AG20443 (cell line): ENCODE measurements around the gene MGAT5B.
"Not testable (repeated sequence)": the region's sequence is repeated elsewhere in the genome, so short reads cannot be mapped to it uniquely, and the experiment has no call there.

Experiments
- DNase-seq: peaks from one replicate; pipeline ENCODE4 v3.0.0; 2012; ENCODE audit warnings: low spot score, mixed read lengths

MGAT5B gene

DNA sequence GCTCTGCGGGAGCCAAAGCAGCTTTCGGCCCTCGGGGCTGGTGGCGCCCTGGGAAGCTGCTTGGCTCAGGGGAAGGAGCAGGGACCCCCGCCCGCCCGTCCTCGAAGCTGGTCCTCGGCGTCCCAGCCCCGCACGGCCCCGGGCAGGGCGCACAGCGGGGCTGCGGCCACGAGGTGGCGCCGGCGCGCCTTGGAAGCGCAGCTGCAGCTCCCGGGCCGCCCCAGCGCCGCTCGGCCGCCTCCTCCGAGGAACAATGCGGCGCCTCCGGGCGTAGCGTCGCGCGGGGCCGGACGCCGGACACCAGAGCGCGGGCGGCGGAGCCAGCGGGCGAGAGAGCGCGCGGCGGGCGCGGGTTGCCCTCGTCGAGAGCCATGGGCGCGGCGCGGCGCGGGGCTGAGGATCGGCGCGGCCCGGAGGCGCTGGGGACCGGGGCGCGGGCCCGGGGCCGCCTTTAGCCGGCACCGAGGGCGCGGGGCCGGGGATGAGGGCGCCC lies at the start of gene MGAT5B:
MGAT5B (plus strand) TSS at position 229 of the 493 bp plus-strand sequence. CDS start 626 bp downstream, outside the sequence.
- DNase-seq, result peak; percentile 96

- DNase-seq, result no peak
Measured at GRCh38 chr17:76820039-76820438, 48.2 kb upstream of the MGAT5B start.

DNA sequence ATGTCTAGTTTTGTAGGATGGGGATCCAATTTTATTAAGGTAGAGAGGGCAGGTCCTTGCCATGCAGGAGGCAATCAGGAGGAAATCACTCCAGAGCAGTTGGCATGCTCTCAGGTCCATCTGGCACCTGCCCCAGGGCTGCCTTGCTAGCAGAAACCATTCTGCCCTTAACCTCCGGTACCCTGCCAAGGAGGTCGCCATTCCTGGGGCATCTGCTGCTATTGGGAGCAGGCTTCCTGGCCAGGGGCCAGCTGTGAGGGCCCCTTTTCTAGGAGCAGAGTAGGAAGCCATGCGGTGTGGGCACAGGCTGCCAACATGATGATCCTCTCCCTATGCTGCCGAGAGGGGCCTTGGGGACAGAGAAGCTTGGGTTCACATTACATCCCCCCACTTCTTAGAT lies 47.6 kb upstream of the MGAT5B start:
- DNase-seq, result no peak

DNA sequence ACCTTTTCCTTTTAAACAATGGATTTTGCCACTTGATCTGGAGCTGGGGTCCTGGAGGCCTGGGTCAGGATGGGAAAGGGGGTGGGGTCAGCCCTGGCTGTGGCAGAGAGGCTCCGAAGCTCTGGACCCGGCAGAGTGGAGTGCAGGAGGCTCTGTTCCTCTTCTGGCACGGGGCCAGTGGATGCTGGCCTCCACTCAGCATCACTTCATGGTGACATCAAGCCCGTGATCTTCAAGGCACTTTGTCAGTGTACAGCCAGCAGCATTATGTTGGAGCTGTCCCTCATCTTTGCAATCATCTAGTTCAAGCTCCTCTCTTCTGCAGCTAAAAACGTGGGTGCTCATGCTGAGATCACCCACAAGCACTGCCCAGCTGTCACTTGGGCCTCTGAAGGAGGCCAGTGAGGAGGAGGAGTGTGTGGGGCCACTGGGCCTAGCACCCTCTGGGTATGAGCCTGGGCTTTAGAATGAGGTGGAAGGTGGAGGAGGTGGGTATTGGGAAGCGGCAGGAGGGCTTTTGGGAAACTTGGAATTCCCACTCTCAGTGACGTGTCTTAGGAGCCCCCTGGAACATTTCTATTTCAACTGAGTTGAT lies 45.9 kb upstream of the MGAT5B start:
- DNase-seq, result no peak

DNA sequence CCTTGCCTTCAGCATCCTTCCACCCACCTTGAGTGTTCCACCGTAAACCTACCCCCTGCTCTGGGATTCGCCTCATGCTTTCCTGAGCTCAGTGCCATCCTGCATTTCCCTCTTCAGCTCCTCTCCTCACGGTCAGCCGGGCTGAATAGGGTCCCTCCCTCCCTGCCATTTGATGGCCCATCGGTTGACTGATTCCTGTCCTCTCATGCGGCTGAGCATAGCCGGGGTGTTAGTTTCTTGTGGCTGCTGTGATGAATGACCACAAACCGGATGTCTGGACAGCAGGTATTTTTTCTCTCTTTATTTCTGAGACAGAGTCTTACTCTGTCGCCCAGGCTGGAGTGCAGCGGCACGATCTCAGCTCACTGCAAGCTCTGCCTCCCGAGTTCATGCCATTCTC lies 44.1 kb upstream of the MGAT5B start:
- no peak for DNase-seq

- DNase-seq, result no peak
Measured at GRCh38 chr17:76826330-76827068, 41.7 kb upstream of the MGAT5B start.

DNA sequence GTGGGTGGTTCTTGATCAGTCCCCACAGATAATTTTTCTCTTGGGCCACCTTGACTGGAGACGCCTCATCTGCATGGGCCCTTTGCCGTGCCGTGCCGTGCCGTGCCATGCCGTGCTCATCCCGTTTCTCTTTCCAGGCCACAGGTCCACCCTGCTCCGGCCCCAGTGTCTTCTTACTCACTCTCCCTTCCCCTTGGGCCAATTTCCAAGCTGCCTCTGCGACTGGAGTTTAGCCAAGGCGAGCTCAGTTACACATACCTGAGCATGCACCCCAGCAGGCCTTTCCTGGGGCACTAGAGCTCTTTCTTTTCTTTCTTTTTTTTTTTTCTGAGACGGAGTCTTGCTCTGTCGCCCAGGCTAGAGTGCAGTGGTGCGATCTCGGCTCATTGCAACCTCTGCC lies 40.5 kb upstream of the MGAT5B start:
- DNase-seq, result no peak

GRCh38 chr17:76830987-76831715 lies 37.1 kb upstream of the MGAT5B start:
- DNase-seq, result no peak

- DNase-seq, result no peak
Measured at GRCh38 chr17:76833034-76833644, 35.1 kb upstream of the MGAT5B start.

DNA sequence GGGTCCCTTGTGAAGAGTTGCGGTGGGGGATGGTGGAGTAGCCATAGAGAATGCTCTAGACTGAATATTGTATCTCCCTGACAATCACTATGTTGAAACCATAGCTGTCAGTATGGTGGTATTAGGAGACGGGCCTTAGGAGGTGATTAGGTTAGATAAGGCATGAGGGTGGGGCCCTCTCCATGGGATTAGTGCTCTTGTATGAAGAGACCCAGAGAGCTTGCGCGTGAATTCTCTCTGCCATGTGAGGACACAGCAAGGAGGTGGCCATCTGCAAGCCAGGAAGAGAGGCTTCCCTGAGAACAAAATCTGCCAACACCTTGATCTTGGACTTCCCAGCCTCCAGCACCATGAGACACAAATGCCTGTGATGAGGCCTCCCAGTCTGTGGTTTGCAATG lies 34.5 kb upstream of the MGAT5B start:
- DNase-seq, result no peak

- DNase-seq, result no peak
Measured at GRCh38 chr17:76834870-76835269, 33.3 kb upstream of the MGAT5B start.

- DNase-seq, result no peak
Measured at GRCh38 chr17:76840443-76840767, 27.8 kb upstream of the MGAT5B start.

GRCh38 chr17:76840884-76841775 lies 27.1 kb upstream of the MGAT5B start:
- no peak for DNase-seq

- no peak for DNase-seq
Measured at GRCh38 chr17:76841776-76842405, 26.3 kb upstream of the MGAT5B start.

DNA sequence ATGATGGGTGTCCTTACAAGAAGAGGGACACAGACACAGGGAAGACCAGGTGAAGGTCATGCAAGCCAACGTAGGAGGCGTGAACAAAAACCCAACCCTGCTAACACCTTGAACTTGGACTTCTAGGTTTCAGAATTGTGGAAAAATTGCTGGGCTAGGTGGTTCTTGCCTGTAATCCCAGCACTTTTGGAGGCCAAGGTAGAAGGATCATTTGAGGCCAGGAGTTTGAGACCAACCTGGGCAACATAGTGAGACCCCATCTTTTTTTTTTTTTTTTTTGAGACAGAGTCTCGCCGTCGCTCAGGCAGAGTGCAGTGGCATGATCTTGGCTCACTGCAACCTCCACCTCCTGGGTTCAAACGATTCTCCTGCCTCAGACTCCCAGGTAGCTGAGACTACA lies 25.1 kb upstream of the MGAT5B start:
- not testable (repeated sequence) for DNase-seq

GRCh38 chr17:76843703-76844484 lies 24.3 kb upstream of the MGAT5B start:
- peak; percentile 45 for DNase-seq

DNA sequence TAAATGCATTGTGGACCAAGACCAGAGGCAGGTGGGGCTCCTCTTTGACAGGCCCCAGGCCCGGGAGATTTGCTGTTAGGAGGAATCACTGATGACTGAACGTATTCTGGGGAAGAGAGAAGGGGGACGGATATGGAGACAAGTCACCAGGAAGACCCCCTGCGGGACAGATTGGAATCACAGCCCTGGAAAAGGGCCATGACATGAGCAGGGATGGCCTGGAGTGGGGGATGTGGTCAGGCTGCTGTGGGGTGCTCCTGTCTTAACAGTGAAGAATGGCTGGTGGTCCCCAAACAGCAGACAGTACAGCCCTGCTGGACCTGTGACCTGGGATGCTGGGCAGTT lies 23.7 kb upstream of the MGAT5B start:
- DNase-seq, result no peak

DNA sequence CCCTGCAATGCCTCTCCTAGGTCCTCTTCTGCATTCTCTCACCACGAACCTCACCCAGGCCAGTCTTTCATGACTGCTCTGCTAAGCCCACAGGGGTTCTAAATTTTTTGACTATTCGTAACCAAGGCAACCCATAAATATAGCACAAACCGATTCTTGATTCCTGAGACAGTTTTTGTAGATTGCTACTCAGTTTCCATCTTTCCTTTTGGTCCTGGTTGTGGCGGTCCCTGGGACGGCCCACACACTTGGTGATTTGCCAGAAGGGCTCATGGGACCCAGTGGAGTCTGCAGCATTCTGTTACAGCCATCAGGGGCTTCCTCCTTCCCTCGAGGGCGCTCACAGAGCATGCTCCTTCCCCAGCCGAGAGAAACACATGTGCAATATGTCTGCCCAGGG lies 23.4 kb upstream of the MGAT5B start:
- DNase-seq, result no peak

DNA sequence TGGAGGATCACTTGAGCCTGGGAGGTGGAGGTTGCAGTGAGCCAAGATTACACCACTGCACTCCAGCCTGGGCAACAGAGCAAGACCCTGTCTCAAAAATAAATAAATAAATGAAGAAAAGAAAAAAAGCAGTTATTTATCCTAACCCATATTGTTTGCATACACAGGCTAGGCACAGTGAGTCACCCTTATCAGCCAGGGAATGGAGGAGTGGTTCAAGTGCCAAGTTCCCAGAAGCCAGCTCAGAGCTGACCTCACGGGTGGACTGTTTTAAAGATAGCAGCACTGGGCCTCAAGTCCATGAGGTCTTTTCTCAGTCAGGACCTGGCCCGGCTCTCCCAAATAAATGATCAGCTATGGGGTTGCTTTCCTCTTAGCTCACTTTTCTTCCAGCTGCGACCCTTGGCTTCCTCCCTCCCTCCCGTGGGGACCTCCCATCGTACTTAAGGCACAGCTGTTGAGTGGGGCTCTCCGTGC lies 22.6 kb upstream of the MGAT5B start:
- no peak for DNase-seq

DNA sequence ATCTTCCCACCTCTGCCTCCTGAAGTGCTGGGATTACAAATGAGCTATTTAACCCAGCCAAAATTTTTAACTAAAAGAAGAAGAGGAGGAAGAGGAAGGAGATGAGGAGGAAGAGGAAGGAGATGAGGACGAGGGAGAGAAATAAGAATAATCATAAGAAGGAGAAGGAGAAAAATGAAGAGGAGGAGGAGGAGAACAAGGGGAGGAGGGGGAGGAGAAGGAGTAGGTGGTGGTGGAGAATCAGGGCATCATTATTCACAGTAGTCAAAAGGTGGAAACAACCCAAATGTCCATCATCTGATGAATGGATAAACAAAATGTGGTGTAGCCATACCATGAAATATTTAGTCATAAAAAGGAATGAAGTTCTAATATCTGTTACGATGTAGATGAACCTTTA lies 21.2 kb upstream of the MGAT5B start:
- no peak for DNase-seq
